ENCODE results near the gene SMURF1. TPM values are rescaled to one million over a fixed set of nuclear protein-coding genes. Genes with fewer than 3 reads are reported as not detected.

The SMURF1 gene
- total RNA-seq, 6 experiments from 2014 or later, result 17.8 to 23.4 (median 21.3) TPM

GRCh38 chr7:99184532-99185218 is 40.8 kb upstream of the SMURF1 start:
- no peaks in the 10 kb centered on the region for H3K36me3 Mint-ChIP-seq (ENCODE audit: low read depth)
- H3K4me3 Mint-ChIP-seq, result no peak overlapping the region
- H3K27me3 Mint-ChIP-seq (ENCODE audit: insufficient read depth), result peaks cover 28% of the 10 kb centered on the region
- no peak for TF ChIP-seq CTCF (IDR thresholded peaks at IDR 0.05)
- DNase-seq, result no peak
- no peaks in the 10 kb centered on the region for H3K9me3 Mint-ChIP-seq
- no peak overlapping the region for H3K27ac Mint-ChIP-seq
- H3K4me1 Mint-ChIP-seq (ENCODE audit: low read depth), result no peaks in the 10 kb centered on the region

- H3K4me3 Mint-ChIP-seq, result no peak overlapping the region
- no peaks in the 10 kb centered on the region for H3K36me3 Mint-ChIP-seq (ENCODE audit: low read depth)
- H3K27me3 Mint-ChIP-seq (ENCODE audit: insufficient read depth), result peaks cover 45% of the 10 kb centered on the region
- H3K9me3 Mint-ChIP-seq, result no peaks in the 10 kb centered on the region
- no peaks in the 10 kb centered on the region for H3K4me1 Mint-ChIP-seq (ENCODE audit: low read depth)
- TF ChIP-seq CTCF (IDR thresholded peaks at IDR 0.05), result no peak
- DNase-seq, result no peak
- H3K27ac Mint-ChIP-seq, result no peak overlapping the region
Observed at GRCh38 chr7:99180067-99180650, 36.3 kb upstream of the SMURF1 start.

GRCh38 chr7:99177165-99177564 is 33.3 kb upstream of the SMURF1 start:
- H3K27ac Mint-ChIP-seq, result no peak overlapping the region
- H3K36me3 Mint-ChIP-seq (ENCODE audit: low read depth), result no peaks in the 10 kb centered on the region
- peaks cover 35% of the 10 kb centered on the region for H3K27me3 Mint-ChIP-seq (ENCODE audit: insufficient read depth)
- H3K4me3 Mint-ChIP-seq, result peak overlapping the region; percentile 1; the same call in 1 of the 2 replicates
- no peak for TF ChIP-seq CTCF (IDR thresholded peaks at IDR 0.05)
- DNase-seq, result no peak
- no peaks in the 10 kb centered on the region for H3K9me3 Mint-ChIP-seq
- H3K4me1 Mint-ChIP-seq (ENCODE audit: low read depth), result no peaks in the 10 kb centered on the region

GRCh38 chr7:99173787-99174186 is 29.9 kb upstream of the SMURF1 start:
- Mint-ChIP-seq H3K36me3 (ENCODE audit: low read depth) (no peaks in the 10 kb centered on the region), H3K9me3 (no peaks in the 10 kb centered on the region), H3K27me3 (ENCODE audit: insufficient read depth) (peaks cover 26% of the 10 kb centered on the region), H3K4me1 (ENCODE audit: low read depth) (no peaks in the 10 kb centered on the region), H3K4me3 (no peak overlapping the region), H3K27ac (no peak overlapping the region)
- no peak for TF ChIP-seq CTCF (IDR thresholded peaks at IDR 0.05)
- no peak for DNase-seq

- no peaks in the 10 kb centered on the region for H3K9me3 Mint-ChIP-seq
- H3K27me3 Mint-ChIP-seq (ENCODE audit: insufficient read depth), result peaks cover 21% of the 10 kb centered on the region
- H3K4me3 Mint-ChIP-seq, result no peak overlapping the region
- H3K27ac Mint-ChIP-seq, result no peak overlapping the region
- no peak for TF ChIP-seq CTCF (IDR thresholded peaks at IDR 0.05)
- no peaks in the 10 kb centered on the region for H3K4me1 Mint-ChIP-seq (ENCODE audit: low read depth)
- no peak for DNase-seq
- no peaks in the 10 kb centered on the region for H3K36me3 Mint-ChIP-seq (ENCODE audit: low read depth)
Observed at GRCh38 chr7:99171731-99172130, 27.8 kb upstream of the SMURF1 start.

Data from HFFc6 (cell line).